Central memory CD8-positive, alpha-beta T cell (primary cell): Measurements from ENCODE around the gene STAC3.

Source experiments
- ATAC-seq: fragments of 150-1000 bp; cut with Tn5 transposase; replicated peaks from 2 replicates; pipeline ENCODE4 v1.10.0; 2022; ENCODE audit warnings: mild to moderate bottlenecking, moderate FRiP score, moderate number of reproducible peaks; ENCODE audit not compliant: poor library complexity, severe bottlenecking; ENCODE audit errors: extremely low read depth
- DNase-seq, 2 donors: peaks; one replicate each; pipeline ENCODE4 v3.0.0; 2021; ENCODE audit warnings: low spot score in 2 of 2
- H3K27ac Mint-ChIP-seq: one replicate; pipeline ENCODE4 v1.8.0; 2022; ENCODE audit warnings: low read depth, mild to moderate bottlenecking, moderate library complexity, mixed read lengths
- H3K27me3 Mint-ChIP-seq: one replicate; pipeline ENCODE4 v1.8.0; 2022; ENCODE audit warnings: mixed read lengths
- H3K36me3 Mint-ChIP-seq: one replicate; pipeline ENCODE4 v1.8.0; 2022; ENCODE audit warnings: mild to moderate bottlenecking, moderate library complexity, mixed read lengths; ENCODE audit not compliant: insufficient read depth
- H3K4me1 Mint-ChIP-seq: one replicate; pipeline ENCODE4 v1.8.0; 2022; ENCODE audit warnings: mixed read lengths
- H3K4me3 Mint-ChIP-seq: one replicate; pipeline ENCODE4 v1.8.0; 2022; ENCODE audit warnings: mild to moderate bottlenecking, moderate library complexity, mixed read lengths
- H3K9me3 Mint-ChIP-seq: one replicate; pipeline ENCODE4 v1.8.0; 2022; ENCODE audit warnings: mixed read lengths

Gene STAC3

DNA sequence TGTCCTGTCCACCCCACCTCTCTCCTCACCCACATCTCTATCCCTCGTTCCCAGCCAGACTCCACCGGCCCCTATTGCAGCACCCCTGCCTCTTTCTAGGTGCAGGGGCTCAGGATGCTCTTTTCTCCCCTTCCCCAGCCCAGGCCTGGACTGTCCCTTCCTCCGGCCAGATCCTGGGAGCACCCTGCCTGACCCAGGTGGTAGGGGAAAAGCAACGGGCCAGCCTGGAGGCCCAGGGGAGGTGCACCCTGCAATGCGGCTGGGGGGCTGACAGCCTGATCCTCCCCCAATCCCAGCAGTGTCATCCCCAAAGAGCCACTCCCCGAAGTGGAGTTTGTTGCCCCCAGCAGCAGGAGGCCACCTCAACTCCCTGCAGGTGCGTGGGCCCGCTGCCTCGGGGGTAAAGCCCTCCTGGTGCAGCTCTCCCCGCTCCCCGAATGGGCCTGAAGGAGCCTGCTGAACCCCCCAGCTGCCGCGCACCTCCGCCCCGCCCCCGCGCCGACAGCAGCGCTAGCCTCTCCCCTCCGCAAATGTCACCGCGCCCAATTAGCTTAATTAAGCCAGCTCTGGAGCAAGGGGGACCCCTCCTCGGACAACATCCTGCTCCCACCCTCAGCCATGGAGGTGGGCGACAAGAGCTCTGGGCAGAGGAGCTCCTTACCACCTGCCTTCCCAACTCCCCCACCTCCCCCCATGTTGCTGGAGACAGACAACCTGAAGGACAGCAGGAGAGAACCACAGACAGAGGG lies 29.6 kb downstream of the STAC3 start:
- H3K27me3 Mint-ChIP-seq: peaks cover 94% of the 10 kb centered on the region
- H3K36me3 Mint-ChIP-seq: peaks cover 14% of the 10 kb centered on the region
- no peak for DNase-seq
- H3K27ac Mint-ChIP-seq: peak overlapping the region; percentile 20
- H3K4me1 Mint-ChIP-seq: peaks cover 59% of the 10 kb centered on the region
- H3K4me3 Mint-ChIP-seq: no peak overlapping the region
- ATAC-seq: no peak
- H3K9me3 Mint-ChIP-seq: no peaks in the 10 kb centered on the region

GRCh38 chr12:57220770-57221168 lies 30.2 kb downstream of the STAC3 start:
- Mint-ChIP-seq H3K36me3 (peaks cover 13% of the 10 kb centered on the region), H3K4me3 (no peak overlapping the region), H3K9me3 (no peaks in the 10 kb centered on the region), H3K27me3 (peaks cover 92% of the 10 kb centered on the region), H3K27ac (no peak overlapping the region), H3K4me1 (peaks cover 59% of the 10 kb centered on the region)
- ATAC-seq (no peak), DNase-seq (no peak)

DNA sequence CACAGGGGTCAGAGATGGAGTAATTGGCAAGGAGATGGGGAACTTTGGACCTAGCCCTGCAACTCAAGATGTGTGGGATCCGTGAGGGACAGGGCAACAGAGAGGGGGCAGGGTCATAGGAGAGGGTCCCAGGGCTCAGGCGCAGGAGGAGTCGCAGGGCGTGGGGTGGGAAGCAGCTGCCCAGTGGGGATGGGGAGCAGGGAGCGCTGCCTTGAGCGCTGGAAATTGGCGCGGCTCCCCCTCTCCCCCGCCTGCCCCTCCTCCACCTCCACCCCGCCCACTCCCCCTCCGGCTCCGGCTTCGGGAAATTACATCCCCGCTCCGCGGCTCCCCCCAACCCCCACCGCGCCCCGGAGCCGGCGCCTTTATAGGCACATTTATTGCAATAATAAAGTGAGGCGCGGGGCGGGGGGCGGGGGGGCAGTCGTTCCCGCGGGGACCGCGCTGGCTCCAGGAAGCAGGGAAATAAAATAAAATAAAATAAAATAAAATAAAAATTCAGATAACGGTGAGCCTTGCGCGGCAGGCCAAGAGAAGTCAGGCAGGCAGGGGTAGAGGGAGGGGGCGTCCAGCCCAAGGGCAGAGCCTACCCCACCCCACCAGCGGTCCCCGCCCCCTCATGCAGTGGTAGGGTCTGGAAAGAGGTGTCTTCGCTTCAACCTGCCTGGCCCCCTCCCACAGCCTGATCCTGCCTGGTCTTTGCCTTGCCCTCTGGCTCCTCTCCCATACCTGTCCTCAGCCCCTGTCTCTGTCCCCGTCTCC lies 30.8 kb downstream of the STAC3 start:
- Mint-ChIP-seq H3K9me3 (no peaks in the 10 kb centered on the region), H3K4me1 (peaks cover 64% of the 10 kb centered on the region), H3K27me3 (peaks cover 92% of the 10 kb centered on the region), H3K27ac (no peak overlapping the region), H3K4me3 (no peak overlapping the region), H3K36me3 (peaks cover 15% of the 10 kb centered on the region)
- DNase-seq (no peak), ATAC-seq (no peak)

GRCh38 chr12:57219205-57219992 lies 31.6 kb downstream of the STAC3 start:
- H3K9me3 Mint-ChIP-seq: no peaks in the 10 kb centered on the region
- ATAC-seq: no peak
- H3K36me3 Mint-ChIP-seq: peaks cover 14% of the 10 kb centered on the region
- H3K4me3 Mint-ChIP-seq: no peak overlapping the region
- H3K4me1 Mint-ChIP-seq: peaks cover 72% of the 10 kb centered on the region
- no peak overlapping the region for H3K27ac Mint-ChIP-seq
- H3K27me3 Mint-ChIP-seq: peaks cover 94% of the 10 kb centered on the region
- no peak for DNase-seq

- Mint-ChIP-seq H3K36me3 (peaks cover 8% of the 10 kb centered on the region), H3K9me3 (no peaks in the 10 kb centered on the region), H3K27me3 (peaks cover 94% of the 10 kb centered on the region), H3K4me3 (peak overlapping the region; percentile 83), H3K4me1 (peaks cover 75% of the 10 kb centered on the region), H3K27ac (peak overlapping the region; percentile 69)
- DNase-seq: no peak
- ATAC-seq: no peak
Observed at GRCh38 chr12:57218030-57218853, 32.7 kb downstream of the STAC3 start.

DNA sequence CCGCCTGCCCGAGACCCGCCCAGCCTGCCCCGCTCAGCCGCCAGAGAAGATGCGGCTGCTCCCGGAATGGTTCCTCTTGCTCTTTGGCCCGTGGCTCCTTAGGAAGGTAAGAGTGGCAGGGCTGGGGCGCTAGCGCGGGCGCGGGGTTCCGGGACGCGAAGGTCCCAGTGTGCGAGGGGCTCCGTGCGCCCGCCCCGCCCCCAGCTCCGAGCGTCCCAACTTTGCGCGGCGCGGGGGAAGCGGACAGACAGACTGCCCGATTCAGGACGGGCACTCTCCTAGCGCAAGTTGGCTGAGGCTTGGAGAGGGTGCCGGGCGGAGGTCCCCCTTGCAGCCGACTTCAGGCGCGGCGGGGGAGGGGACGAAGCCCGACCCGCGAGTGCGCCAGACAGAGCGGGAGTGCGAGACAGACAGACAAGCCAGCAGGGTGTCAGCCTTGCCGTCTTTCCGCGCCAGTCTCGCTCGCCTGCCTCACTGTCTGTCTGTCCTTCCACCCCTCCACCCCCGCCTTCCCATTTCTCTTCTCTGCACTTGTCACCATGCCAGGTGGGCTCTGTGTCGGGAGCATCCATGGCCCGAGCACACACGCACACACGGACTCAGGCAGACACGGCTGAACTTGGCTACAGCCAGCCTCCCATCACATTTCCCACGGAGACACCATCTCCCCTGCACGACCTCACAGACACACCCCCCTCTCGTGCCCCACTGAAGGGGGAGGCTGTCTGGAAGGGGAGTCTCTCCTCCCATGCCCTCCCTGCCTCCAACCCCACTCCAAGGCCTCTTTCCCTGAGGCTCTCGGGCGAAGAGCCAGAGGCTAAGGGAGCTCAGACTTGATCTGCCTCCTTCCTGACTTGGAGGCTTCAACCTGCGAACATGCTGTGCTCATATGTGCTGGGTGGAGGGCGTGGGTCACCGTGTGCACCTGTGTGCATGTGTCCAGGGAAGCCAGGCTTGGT lies 33.8 kb downstream of the STAC3 start:
- Mint-ChIP-seq H3K27me3 (peaks cover 94% of the 10 kb centered on the region), H3K4me1 (peaks cover 65% of the 10 kb centered on the region), H3K9me3 (no peaks in the 10 kb centered on the region), H3K36me3 (peaks cover 8% of the 10 kb centered on the region), H3K27ac (peak overlapping the region; percentile 69), H3K4me3 (peak overlapping the region; percentile 83)
- ATAC-seq (peak; percentile 59), DNase-seq (peak in 1 of 2 donors; percentile 62)

DNA sequence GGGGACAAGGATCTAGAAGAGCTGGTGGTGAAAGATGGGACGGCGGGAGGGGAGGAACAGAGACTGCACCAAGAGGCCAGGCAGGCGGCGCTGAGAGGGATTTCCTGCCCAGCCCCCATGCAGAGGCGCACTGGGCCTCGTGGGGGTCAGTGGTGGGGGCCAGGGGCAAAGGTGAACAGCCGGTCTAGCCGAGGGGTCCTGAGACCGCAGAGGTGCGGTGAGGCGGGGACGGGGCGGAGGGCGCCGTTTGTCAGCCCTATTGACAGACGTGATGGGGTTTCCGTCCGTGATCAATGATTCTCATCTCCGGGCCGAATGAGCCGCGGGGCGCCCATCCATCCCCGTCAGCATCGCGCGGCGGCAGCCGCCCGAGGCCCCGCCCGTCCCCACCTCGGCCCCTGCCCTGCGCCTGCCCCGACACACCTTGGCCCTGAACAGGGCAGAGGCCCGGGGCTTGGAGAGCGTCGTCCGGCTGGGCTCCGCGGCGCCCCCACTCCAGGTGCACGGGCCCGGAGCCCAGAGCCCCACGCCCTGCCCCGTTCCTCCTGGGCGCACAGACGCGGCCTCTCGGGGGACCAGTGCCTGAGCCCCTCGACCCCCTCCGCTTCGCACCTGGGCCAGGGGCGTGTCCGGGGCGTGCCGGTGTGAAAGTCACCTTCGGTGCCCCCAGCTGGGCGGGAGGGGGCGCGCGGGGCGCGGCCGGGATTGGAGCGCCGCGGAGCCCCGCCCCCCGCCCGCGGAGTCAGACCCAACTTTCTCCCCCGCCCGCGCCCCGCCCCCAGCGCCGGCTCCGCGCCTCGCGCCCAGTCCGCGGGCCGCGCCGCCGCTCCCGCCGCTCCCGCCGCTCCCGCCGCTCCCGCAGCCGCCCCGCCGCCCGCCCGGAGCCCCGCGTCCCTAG lies 34.7 kb downstream of the STAC3 start, which contains the start of gene NXPH4:
Gene NXPH4, plus strand, starts transcription at position 781 of the 898 bp plus-strand sequence. CDS start 176 bp downstream, outside the sequence.
- Mint-ChIP-seq H3K4me1 (peaks cover 58% of the 10 kb centered on the region), H3K27ac (peak within 1 kb of the TSS; percentile 69), H3K27me3 (peaks cover 85% of the 10 kb centered on the region), H3K9me3 (no peaks in the 10 kb centered on the region), H3K4me3 (peak within 1 kb of the TSS; percentile 83), H3K36me3 (peaks cover 8% of the 10 kb centered on the region)
- DNase-seq (no peak), ATAC-seq (no peak)

GRCh38 chr12:57215668-57216013 lies 35.3 kb downstream of the STAC3 start:
- Mint-ChIP-seq H3K4me3 (peak overlapping the region; percentile 74), H3K27ac (peak overlapping the region; percentile 62), H3K9me3 (no peaks in the 10 kb centered on the region), H3K27me3 (peaks cover 78% of the 10 kb centered on the region), H3K36me3 (peaks cover 8% of the 10 kb centered on the region), H3K4me1 (peaks cover 53% of the 10 kb centered on the region)
- peak; percentile 42 for ATAC-seq
- DNase-seq: peak in 1 of 2 donors; percentile 39

GRCh38 chr12:57215065-57215464 lies 35.9 kb downstream of the STAC3 start:
- DNase-seq: no peak
- Mint-ChIP-seq H3K9me3 (no peaks in the 10 kb centered on the region), H3K27me3 (peaks cover 73% of the 10 kb centered on the region), H3K36me3 (peaks cover 8% of the 10 kb centered on the region), H3K4me1 (peaks cover 52% of the 10 kb centered on the region), H3K27ac (peak overlapping the region; percentile 62), H3K4me3 (peak overlapping the region; percentile 74)
- ATAC-seq: no peak

DNA sequence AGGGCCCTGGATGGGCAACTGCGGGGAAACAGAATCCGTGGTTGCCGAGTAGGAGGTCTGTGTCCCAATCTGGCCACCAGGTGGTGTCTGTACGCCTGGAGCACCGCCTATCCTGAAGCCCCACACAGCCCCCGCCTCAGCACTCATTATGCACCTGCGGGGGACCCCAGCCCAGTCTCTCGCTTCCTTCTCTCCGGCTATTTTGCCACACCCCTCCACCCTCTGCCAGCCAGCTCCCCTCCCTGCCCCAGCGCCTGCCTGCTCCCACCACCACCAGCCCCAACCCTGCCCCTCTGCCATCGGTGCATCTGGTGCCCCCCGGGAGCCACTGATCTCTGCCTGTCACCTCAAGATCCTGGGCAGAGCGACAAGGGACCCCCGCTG lies 36.6 kb downstream of the STAC3 start:
- Mint-ChIP-seq H3K9me3 (no peaks in the 10 kb centered on the region), H3K4me1 (peaks cover 46% of the 10 kb centered on the region), H3K4me3 (peak overlapping the region; percentile 31), H3K27me3 (peaks cover 66% of the 10 kb centered on the region), H3K27ac (peak overlapping the region; percentile 45), H3K36me3 (peaks cover 9% of the 10 kb centered on the region)
- DNase-seq (peak; percentile 45 to 52), ATAC-seq (no peak)
